Measurements from ENCODE around the gene TBC1D22B. TPM values are rescaled to one million over a fixed set of nuclear protein-coding genes. Genes with fewer than 3 reads are reported as not detected.

TBC1D22B gene
- total RNA-seq, 2 experiments from 2014 or later: 8.0 to 12.3 TPM

GRCh38 chr6:37366910-37367309 lies 109.3 kb downstream of the TBC1D22B start:
- TF ChIP-seq, protein P1, sequence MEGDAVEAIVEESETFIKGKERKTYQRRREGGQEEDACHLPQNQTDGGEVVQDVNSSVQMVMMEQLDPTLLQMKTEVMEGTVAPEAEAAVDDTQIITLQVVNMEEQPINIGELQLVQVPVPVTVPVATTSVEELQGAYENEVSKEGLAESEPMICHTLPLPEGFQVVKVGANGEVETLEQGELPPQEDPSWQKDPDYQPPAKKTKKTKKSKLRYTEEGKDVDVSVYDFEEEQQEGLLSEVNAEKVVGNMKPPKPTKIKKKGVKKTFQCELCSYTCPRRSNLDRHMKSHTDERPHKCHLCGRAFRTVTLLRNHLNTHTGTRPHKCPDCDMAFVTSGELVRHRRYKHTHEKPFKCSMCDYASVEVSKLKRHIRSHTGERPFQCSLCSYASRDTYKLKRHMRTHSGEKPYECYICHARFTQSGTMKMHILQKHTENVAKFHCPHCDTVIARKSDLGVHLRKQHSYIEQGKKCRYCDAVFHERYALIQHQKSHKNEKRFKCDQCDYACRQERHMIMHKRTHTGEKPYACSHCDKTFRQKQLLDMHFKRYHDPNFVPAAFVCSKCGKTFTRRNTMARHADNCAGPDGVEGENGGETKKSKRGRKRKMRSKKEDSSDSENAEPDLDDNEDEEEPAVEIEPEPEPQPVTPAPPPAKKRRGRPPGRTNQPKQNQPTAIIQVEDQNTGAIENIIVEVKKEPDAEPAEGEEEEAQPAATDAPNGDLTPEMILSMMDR (conservative IDR thresholded peaks at IDR 0.05; ENCODE audit: low read length): no peak
- TF ChIP-seq EZH2phosphoT487 (IDR thresholded peaks at IDR 0.05; ENCODE audit: borderline replicate concordance, low read depth, low read length): no peak
- H3K27ac ChIP-seq (ENCODE audit: low read depth, low read length, poor library complexity, severe bottlenecking): no peak overlapping the region
- peaks cover 56% of the 10 kb centered on the region for H3K36me3 ChIP-seq (ENCODE audit: insufficient read depth, low read length)
- no peak overlapping the region for H2AFZ ChIP-seq (ENCODE audit: low read length)
- H3K9me2 ChIP-seq (ENCODE audit: insufficient read depth, low read length): no peaks in the 10 kb centered on the region
- no peaks in the 10 kb centered on the region for H4K20me1 ChIP-seq (ENCODE audit: insufficient read depth, low read length)
- no peaks in the 10 kb centered on the region for H3K4me1 ChIP-seq (ENCODE audit: insufficient read depth, low read length, poor library complexity, severe bottlenecking)
- H3K4me2 ChIP-seq (ENCODE audit: low read length): no peak overlapping the region
- BruUV-seq (replicated peaks): no TSS peak
- DNase-seq (ENCODE audit: low spot score): no peak
- no peaks in the 10 kb centered on the region for H3K9me3 ChIP-seq (ENCODE audit: low read length)
- intact Hi-C loops (cut with micrococcal nuclease; ENCODE audit: unreplicated experiment): no loop called here
- no peaks in the 10 kb centered on the region for H3K79me2 ChIP-seq (ENCODE audit: insufficient read depth, low read depth, low read length)
- ChIA-PET CTCF (ENCODE audit: unreplicated experiment) (no interaction called here), POLR2A (interaction anchor here (0.7 kb wide), 1 partner anchor 9 kb away, joined by 3 read pairs; no protein-coding TSS in a partner anchor)
- H3K4me3 ChIP-seq (ENCODE audit: low read depth, low read length, poor library complexity, severe bottlenecking): no peak overlapping the region

DNA sequence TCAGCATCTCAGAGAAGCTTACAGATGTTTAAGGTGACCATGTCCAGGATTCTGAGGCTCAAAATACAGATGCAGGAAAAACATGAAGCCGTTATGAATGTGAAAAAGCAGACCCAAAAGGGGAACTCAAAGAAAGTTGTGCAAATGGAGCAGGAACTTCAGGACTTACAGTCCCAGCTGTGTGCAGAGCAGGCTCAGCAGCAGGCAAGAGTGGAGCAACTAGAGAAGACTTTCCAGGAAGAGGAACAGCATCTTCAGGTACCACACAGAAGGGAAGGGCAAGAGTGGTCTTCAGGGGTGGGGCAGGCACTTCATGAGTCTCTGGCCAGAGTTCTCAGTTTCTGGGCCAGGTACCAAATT lies 111.4 kb downstream of the TBC1D22B start:
- DNase-seq (ENCODE audit: low spot score): no peak
- H3K9me3 ChIP-seq (ENCODE audit: low read length): no peaks in the 10 kb centered on the region
- H2AFZ ChIP-seq (ENCODE audit: low read length): no peak overlapping the region
- H4K20me1 ChIP-seq (ENCODE audit: insufficient read depth, low read length): no peaks in the 10 kb centered on the region
- no peaks in the 10 kb centered on the region for H3K79me2 ChIP-seq (ENCODE audit: insufficient read depth, low read depth, low read length)
- no peak for TF ChIP-seq EZH2phosphoT487 (IDR thresholded peaks at IDR 0.05; ENCODE audit: borderline replicate concordance, low read depth, low read length)
- TF ChIP-seq, protein P1 (conservative IDR thresholded peaks at IDR 0.05; ENCODE audit: low read length): no peak
- ChIA-PET POLR2A (no interaction called here), CTCF (ENCODE audit: unreplicated experiment) (no interaction called here)
- H3K9me2 ChIP-seq (ENCODE audit: insufficient read depth, low read length): no peaks in the 10 kb centered on the region
- H3K36me3 ChIP-seq (ENCODE audit: insufficient read depth, low read length): peaks cover 49% of the 10 kb centered on the region
- no peak overlapping the region for H3K4me2 ChIP-seq (ENCODE audit: low read length)
- H3K4me1 ChIP-seq (ENCODE audit: insufficient read depth, low read length, poor library complexity, severe bottlenecking): no peaks in the 10 kb centered on the region
- no peak overlapping the region for H3K4me3 ChIP-seq (ENCODE audit: low read depth, low read length, poor library complexity, severe bottlenecking)
- H3K27ac ChIP-seq (ENCODE audit: low read depth, low read length, poor library complexity, severe bottlenecking): no peak overlapping the region
- no TSS peak for BruUV-seq (replicated peaks)
- intact Hi-C loops (cut with micrococcal nuclease; ENCODE audit: unreplicated experiment): no loop called here

- ChIA-PET CTCF (ENCODE audit: unreplicated experiment) (interaction anchor here (1.4 kb wide), 1 partner anchor 14 kb away, joined by 3 read pairs; no protein-coding TSS in a partner anchor), POLR2A (interaction anchor here (0.6 kb wide), 1 partner anchor 27 kb away, joined by 3 read pairs; no protein-coding TSS in a partner anchor)
- Histone ChIP-seq H3K4me1 (ENCODE audit: insufficient read depth, low read length, poor library complexity, severe bottlenecking) (no peaks in the 10 kb centered on the region), H2AFZ (ENCODE audit: low read length) (no peak overlapping the region), H3K4me3 (ENCODE audit: low read depth, low read length, poor library complexity, severe bottlenecking) (no peak overlapping the region), H3K36me3 (ENCODE audit: insufficient read depth, low read length) (peaks cover 53% of the 10 kb centered on the region), H3K27ac (ENCODE audit: low read depth, low read length, poor library complexity, severe bottlenecking) (no peak overlapping the region), H3K9me2 (ENCODE audit: insufficient read depth, low read length) (no peaks in the 10 kb centered on the region), H3K9me3 (ENCODE audit: low read length) (no peaks in the 10 kb centered on the region), H3K79me2 (ENCODE audit: insufficient read depth, low read depth, low read length) (no peaks in the 10 kb centered on the region), H3K4me2 (ENCODE audit: low read length) (no peak overlapping the region), H4K20me1 (ENCODE audit: insufficient read depth, low read length) (no peaks in the 10 kb centered on the region)
- TF ChIP-seq, protein P1 (conservative IDR thresholded peaks at IDR 0.05; ENCODE audit: low read length): no peak
- no peak for TF ChIP-seq EZH2phosphoT487 (IDR thresholded peaks at IDR 0.05; ENCODE audit: borderline replicate concordance, low read depth, low read length)
- no peak for DNase-seq (ENCODE audit: low spot score)
- no TSS peak for BruUV-seq (replicated peaks)
- intact Hi-C loops (cut with micrococcal nuclease; ENCODE audit: unreplicated experiment): no loop called here
These were observed 112.0 kb downstream of the TBC1D22B start for GRCh38 chr6:37369321-37370201.
